SIG-M5 treated with dmso at 0.1 percent for 504 hours (cell line): Measurements from ENCODE around the gene CISD3.
"Not testable (repeated sequence)": the region's sequence is repeated elsewhere in the genome, so short reads cannot be mapped to it uniquely, and the experiment has no call there.

Experiments used
- DNase-seq: peaks from one replicate; lab custom pipeline; 2025; ENCODE audit not compliant: unreplicated experiment; lab: John Stamatoyannopoulos, UW

Gene CISD3

GRCh38 chr17:38707678-38708351 is 22.3 kb upstream of the CISD3 start:
- DNase-seq = no peak

GRCh38 chr17:38709104-38709820 is 20.9 kb upstream of the CISD3 start:
- no peak for DNase-seq

GRCh38 chr17:38709864-38710603 is 20.1 kb upstream of the CISD3 start:
- DNase-seq = no peak

DNA sequence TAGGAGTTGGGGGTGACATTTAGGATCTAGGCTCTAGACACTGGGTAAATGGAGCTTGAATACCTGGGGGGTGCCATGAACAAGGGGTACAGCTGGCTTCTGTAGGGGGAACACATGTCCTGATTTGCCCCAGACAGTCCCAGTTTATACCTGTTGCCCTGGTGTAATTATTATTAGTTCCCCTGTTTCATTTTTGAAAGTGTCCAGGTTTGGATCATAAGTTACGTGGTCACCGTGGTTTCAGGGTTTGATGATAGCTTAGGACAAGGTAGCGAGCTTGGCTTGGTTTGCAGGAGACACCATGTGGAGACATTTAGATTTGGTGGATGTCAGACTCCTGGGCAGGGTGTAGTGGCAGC is 19.6 kb upstream of the CISD3 start:
- no peak for DNase-seq

- no peak for DNase-seq
These were observed 19.2 kb upstream of the CISD3 start for GRCh38 chr17:38710985-38711384.

DNA sequence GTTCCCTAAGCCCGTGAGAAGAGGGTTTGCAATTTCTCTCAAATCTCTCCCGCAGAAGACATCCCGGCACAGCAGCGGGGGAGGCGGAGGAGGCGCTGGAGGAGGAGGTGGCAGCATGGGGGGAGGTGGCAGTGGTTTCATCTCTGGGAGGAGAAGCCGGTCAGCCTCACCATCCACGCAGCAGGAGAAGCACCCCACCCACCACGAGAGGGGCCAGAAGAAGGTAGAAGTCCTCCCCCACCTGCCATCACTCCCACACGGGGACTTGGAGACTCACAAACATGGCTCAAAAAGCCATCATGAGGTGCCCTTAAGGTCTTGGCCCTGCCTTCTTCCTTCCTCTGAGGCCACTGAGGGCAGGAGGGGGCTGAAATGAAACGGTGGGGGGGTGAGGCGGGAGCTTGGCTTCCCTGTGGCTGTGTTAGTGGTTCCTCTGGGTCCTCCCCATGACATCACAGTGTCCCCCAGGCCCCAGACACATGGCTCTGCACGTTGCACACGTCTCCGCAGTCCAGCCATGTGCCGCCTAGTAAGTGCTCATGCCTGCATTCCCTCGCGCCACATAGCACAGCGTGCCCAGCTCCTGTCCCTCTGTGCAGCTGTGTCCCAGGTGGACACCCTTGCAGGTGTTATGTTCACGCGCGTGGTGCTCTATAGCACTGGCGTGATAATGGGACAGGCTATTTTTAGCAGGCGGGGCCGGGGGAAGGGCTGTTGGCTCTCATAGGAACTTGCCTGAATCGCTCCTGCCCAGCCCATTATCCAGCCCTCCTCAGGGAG is 18.2 kb upstream of the CISD3 start:
- DNase-seq = no peak

DNA sequence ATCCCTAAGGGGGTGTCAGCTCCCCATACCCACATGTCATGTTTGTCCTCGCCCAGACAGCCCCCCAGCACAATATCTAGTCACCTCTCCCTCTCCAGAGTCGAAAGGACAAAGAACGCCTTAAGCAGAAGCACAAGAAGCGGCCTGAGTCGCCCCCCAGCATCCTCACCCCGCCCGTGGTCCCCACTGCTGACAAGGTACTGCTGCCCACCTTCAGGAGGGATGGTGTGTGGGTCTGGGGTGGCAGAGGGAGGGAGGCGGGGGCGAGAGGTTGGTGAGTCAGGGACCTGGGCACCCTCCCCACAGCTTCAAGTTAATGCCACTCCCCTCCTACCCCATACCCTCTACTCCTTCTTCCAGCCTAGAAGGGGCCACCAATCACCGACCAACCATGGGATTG is 17.5 kb upstream of the CISD3 start:
- no peak for DNase-seq

GRCh38 chr17:38713456-38714075 is 16.6 kb upstream of the CISD3 start:
- no peak for DNase-seq

DNA sequence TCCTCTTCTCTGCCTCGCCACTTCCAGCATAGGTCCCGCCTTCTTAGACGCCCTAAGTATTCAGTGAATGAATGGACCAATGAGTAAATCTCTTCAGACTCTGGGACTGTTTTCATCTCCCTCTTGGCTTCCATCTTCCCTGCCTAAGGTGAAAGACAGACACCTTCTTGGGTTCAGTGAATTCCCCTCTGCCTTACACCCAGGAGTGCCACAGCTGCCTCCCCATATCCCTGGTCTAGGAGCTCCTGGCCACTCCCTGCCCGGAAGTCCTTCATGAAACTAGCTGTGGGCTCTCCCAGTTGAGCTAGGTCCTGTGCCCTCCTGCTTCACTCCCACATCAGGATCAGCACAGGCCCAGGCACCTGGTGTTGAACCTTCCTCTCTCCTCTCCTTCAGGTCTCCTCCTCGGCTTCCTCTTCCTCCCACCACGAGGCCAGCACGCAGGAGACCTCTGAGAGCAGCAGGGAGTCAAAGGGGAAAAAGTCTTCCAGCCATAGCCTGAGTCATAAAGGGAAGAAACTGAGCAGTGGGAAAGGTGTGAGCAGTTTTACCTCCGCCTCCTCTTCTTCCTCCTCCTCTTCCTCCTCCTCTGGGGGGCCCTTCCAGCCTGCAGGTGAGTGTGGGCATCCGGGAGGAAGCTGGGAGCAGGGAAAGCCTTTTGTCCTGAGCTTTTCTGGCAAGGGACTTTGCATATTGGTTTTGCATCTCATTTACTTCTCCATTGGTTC is 14.8 kb upstream of the CISD3 start:
- DNase-seq = no peak

DNA sequence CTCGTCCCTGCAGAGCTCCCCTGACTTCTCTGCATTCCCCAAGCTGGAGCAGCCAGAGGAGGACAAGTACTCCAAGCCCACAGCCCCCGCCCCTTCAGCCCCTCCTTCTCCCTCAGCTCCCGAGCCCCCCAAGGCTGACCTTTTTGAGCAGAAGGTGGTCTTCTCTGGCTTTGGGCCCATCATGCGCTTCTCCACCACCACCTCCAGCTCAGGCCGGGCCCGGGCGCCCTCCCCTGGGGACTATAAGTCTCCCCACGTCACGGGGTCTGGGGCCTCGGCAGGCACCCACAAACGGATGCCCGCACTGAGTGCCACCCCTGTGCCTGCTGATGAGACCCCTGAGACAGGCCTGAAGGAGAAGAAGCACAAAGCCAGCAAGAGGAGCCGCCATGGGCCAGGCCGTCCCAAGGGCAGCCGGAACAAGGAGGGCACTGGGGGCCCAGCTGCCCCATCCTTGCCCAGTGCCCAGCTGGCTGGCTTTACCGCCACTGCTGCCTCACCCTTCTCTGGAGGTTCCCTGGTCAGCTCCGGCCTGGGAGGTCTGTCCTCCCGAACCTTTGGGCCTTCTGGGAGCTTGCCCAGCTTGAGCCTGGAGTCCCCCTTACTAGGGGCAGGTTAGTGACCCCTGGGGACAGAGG is 13.7 kb upstream of the CISD3 start:
- no peak for DNase-seq

- DNase-seq = no peak
These were observed 12.9 kb upstream of the CISD3 start for GRCh38 chr17:38717139-38717745.

GRCh38 chr17:38719289-38719942 is 10.7 kb upstream of the CISD3 start:
- DNase-seq = no peak

GRCh38 chr17:38719943-38720641 is 10.0 kb upstream of the CISD3 start:
- no peak for DNase-seq

GRCh38 chr17:38720941-38721340 is 9.2 kb upstream of the CISD3 start:
- no peak for DNase-seq

GRCh38 chr17:38721802-38722201 is 8.3 kb upstream of the CISD3 start:
- no peak for DNase-seq

DNA sequence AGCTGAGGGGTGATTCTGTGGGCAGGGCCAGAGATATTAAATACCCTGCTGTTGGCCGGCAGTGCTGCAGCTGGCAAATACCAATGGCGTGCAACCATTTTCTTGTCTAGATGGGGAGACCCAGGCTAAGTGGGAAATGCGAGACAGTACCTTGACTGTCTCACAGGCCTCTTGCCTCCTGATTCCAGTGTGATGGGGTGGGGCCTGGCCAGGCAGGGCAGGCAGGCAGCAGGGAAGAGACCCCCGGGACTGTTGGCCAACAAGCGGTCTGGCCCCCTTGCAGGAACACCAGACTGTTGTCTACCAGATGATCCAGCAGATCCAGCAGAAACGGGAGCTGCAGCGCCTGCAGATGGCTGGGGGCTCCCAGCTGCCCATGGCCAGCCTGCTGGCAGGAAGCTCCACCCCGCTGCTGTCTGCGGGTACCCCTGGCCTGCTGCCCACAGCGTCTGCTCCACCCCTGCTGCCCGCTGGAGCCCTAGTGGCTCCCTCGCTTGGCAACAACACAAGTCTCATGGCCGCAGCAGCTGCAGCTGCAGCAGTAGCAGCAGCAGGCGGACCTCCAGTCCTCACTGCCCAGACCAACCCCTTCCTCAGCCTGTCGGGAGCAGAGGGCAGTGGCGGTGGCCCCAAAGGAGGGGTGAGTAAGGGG is 5.7 kb upstream of the CISD3 start:
- DNase-seq = no peak

DNA sequence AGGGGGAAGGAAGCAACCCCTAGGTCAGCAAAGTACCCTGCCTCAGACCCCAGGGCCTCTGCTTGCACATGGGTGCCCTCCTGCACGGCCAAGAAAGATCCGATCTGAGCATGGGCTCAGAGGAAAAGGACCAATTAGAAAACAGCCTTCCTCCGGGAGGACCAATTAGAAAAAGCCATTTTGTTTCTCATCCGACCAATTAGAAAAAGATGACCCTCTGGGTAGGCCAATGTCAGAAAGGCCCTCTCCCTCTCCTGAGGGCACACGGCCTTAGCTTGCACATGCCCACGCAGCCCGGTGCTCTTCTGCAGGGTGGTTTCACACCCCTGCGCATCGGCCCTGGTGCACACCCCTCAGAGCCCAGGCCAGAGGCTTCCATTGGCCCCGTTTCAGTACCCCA is 5.1 kb upstream of the CISD3 start:
- DNase-seq = no peak

- DNase-seq = not testable (repeated sequence)
These were observed 4.0 kb upstream of the CISD3 start for GRCh38 chr17:38726145-38726544.
